ENCODE data around the gene LCN2. TPM values are rescaled to one million over a fixed set of nuclear protein-coding genes. Genes with fewer than 3 reads are reported as not detected.

The LCN2 gene
- total RNA-seq, 1 donor from 2014 or later = not detected

DNA sequence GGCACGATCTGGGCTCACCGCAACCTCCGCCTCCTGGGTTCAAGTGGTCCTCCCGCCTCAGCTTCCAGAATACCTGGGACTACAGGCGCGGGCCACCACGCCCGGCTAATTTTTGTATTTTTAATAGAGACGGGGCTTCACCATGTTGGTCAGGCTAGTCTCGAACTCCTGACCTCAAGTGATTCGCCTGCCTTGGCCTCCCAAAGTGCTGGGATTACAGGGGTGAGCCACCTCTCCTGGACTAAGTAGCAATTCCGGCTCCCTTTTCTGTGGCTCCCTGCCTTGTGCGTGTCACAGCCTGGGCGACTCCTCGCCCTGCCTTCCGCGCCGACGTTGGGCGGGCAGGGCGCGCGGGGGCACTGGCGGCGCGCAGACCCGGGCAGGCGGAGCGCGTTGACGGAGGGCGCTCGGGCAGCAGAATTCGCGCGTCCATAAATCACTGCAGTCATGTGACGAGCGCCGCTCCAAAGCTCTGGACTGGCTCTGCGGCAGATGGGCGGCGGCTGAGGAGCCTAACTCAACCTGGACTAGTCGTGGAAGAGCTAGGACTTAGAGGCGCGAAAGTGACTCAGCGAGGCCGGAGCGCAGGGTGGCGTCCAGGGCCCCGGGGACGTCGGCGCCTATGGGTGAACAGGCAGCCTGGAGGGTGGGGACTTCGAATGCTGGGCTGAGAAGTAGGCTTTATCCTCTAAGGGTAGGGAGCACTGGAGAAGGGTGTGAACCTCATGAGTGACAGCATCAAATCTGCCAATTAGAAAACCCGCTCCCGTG, 43.5 kb downstream of the LCN2 start:
- peak; percentile 81 to 89 for DNase-seq (ENCODE audit: low read depth in 2 of 2)

DNA sequence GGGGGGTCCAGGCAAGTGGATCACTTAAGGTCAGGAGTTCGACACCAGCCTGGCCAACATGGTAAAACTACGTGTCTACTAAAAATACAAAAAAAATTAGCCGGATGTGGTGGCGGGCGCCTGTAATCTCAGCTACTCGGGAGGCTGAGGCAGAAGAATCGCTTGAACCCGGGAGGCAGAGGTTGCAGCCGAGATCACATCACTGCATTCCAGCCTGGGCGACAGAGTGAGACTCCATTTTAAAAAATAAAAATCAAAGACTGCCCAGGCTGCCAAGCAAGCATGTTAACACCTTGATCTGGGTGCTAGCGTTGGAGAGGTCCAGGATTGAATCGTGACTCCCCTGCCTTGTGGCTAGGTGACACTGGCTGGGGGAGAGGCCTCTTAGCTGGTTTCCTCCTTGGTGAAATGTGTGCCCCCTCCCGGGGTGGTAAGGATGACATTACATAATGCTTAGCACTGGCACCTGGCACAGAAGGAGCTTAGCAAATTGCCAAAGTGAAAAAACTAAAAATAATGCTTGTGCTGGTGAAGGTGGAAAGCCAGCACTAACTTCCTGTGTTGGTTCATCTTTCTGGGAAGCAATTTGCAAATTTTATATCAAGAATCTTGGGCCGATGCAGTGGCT, 44.3 kb downstream of the LCN2 start:
- no peak for DNase-seq (ENCODE audit: low read depth in 2 of 2)

DNA sequence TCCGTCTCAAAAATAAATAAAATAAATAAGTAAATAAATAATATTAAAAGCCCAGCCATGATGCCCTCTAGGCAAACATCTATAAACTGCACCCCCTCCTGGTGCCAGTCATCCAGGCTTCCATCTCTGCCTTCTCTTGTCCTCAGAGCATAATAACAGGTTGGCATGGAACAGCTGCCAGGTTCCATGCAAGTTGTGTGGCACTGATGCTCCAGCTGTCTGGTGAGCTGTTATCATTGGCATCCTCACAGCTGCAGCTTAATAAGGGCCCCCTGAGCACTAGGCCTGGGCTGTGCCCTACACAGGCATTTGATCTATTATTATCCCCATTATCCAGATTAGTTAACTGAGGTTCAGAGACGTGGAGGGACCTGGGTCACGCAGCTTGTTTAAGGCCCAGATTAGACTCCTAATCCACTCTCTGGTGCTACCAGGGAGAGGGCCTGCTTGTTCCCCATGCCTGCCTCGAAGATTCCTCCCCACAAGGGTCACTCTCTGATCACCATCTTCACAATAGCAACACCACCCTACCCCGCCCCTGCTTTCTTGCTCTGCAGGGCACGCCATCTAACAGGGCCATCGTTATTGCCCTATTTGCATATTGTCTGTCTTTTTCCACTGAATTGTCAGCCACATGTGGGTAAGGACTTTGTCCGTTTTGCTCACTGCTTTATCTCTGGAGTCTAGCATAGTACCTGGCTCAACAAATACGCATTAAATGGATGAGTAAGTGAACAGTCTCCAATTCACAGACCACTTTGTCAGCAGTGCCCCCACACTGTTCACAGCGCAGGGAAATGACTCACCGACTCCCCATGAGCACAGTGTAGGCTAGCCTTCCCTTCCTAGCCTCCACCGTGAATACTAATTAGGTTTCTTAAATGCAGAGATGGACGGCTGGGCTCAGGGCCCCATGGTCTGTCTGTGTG, 52.5 kb downstream of the LCN2 start:
- DNase-seq (ENCODE audit: low read depth in 2 of 2) = peak in 1 of 2 donors; percentile 52

DNA sequence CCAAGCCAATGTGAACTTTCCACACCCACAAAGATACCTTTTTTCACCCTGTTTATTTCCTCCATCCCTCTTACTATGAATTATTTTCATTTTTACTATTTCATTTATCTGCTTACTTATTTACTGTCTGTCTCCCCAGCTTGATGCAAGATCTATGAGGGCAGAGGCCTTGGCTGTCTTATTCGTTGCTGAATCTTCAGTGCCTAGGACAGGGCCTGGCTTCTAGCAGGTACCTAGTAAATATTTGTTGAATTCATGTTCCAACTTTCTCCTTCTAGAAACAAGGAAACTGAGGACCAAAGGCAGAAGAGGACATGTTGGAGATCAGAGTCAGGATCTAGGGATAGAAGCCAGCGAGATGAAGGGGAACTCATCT, 53.4 kb downstream of the LCN2 start:
- DNase-seq (ENCODE audit: low read depth in 2 of 2) = no peak

Other genes with a start within 250 kb of the LCN2 start
- 23.4 and 35.7 TPM in 2 replicates for gene ST6GALNAC6, start 249.8 kb upstream of the LCN2 start, total RNA-seq
- 27.3 and 32.2 TPM in 2 replicates for gene ST6GALNAC4, start 232.4 kb upstream of the LCN2 start, total RNA-seq
- 0.39 and 1.0 TPM in 2 replicates for gene PIP5KL1, start 218.7 kb upstream of the LCN2 start, total RNA-seq
- 8.9 and 17.7 TPM in 2 replicates for gene DPM2, start 211.6 kb upstream of the LCN2 start, total RNA-seq
- gene EEIG1, start 168.5 kb upstream of the LCN2 start, total RNA-seq = 15.0 and 60.1 TPM in 2 replicates
- gene NAIF1, start 82.1 kb upstream of the LCN2 start, total RNA-seq = 9.1 and 10.2 TPM in 2 replicates
- gene SLC25A25, start 81.2 kb upstream of the LCN2 start, total RNA-seq = 25.8 and 45.6 TPM in 2 replicates
- 67.3 and 73.2 TPM in 2 replicates for gene PTGES2, start 21.7 kb upstream of the LCN2 start, total RNA-seq
- gene BBLN, start 10.8 kb downstream of the LCN2 start, total RNA-seq = 26.3 and 62.5 TPM in 2 replicates
- 11.7 and 18.3 TPM in 2 replicates for gene CIZ1, start 42.1 kb downstream of the LCN2 start, total RNA-seq
- gene DNM1, start 53.9 kb downstream of the LCN2 start, total RNA-seq = 0.13 and 0.38 TPM in 2 replicates
- 34.7 and 40.7 TPM in 2 replicates for gene GOLGA2, start 126.6 kb downstream of the LCN2 start, total RNA-seq
- 15.8 and 16.4 TPM in 2 replicates for gene SWI5, start 126.8 kb downstream of the LCN2 start, total RNA-seq
- gene TRUB2, start 173.0 kb downstream of the LCN2 start, total RNA-seq = 27.5 and 27.7 TPM in 2 replicates
- gene COQ4, start 173.4 kb downstream of the LCN2 start, total RNA-seq = 23.4 and 30.3 TPM in 2 replicates
- gene SLC27A4, start 191.1 kb downstream of the LCN2 start, total RNA-seq = 19.9 and 29.8 TPM in 2 replicates
- 47.8 and 66.2 TPM in 2 replicates for gene URM1, start 221.9 kb downstream of the LCN2 start, total RNA-seq

Measured in dermis microvascular lymphatic vessel endothelial cell (primary cell).